Activated naive CD8-positive, alpha-beta T cell treated with anti-CD3 and anti-CD28 coated beads, Interleukin-2, amount 10 ng/mL, durations not matched to agents 7 days and 5 days (primary cell): ENCODE data around the gene SI. TPM values are rescaled to one million over a fixed set of nuclear protein-coding genes. Genes with fewer than 3 reads are reported as not detected.

ENCODE experiments used
- ATAC-seq: fragments of 150-1000 bp; cut with Tn5 transposase; one replicate; pipeline ENCODE4 v1.10.0; 2021; ENCODE audit warnings: low read depth, moderate library complexity
- POLR2A ChIA-PET: fragments of 350-600 bp; sonication (Branson Sonifier 250); formaldehyde crosslinking; loops from one replicate; lab custom pipeline; 2021; ENCODE audit warnings: antibody characterized with exemption; lab: Charles Lee
- DNase-seq: peaks from one replicate; pipeline ENCODE4 v3.0.0; 2021
- H3K27ac Mint-ChIP-seq: one replicate; pipeline ENCODE4 v1.8.0; 2022; ENCODE audit warnings: mild to moderate bottlenecking, mixed read lengths
- H3K27me3 Mint-ChIP-seq: one replicate; pipeline ENCODE4 v1.8.0; 2022; ENCODE audit warnings: mild to moderate bottlenecking, moderate library complexity, mixed read lengths
- H3K36me3 Mint-ChIP-seq: one replicate; pipeline ENCODE4 v1.8.0; 2021; ENCODE audit warnings: mild to moderate bottlenecking, mixed read lengths
- H3K4me1 Mint-ChIP-seq: one replicate; pipeline ENCODE4 v1.8.0; 2021; ENCODE audit warnings: mixed read lengths
- H3K4me3 Mint-ChIP-seq: one replicate; pipeline ENCODE4 v1.8.0; 2022; ENCODE audit warnings: mild to moderate bottlenecking, moderate library complexity, mixed read lengths
- H3K9me3 Mint-ChIP-seq: one replicate; pipeline ENCODE4 v1.8.0; 2021; ENCODE audit warnings: mixed read lengths
- total RNA-seq, 2 experiments: library from RNA; stranded (reverse); gene quantifications; one replicate each; pipeline ENCODE4 v1.2.3, GENCODE V29; 2021

Gene SI
- total RNA-seq, 2 experiments from 2014 or later = not detected

DNA sequence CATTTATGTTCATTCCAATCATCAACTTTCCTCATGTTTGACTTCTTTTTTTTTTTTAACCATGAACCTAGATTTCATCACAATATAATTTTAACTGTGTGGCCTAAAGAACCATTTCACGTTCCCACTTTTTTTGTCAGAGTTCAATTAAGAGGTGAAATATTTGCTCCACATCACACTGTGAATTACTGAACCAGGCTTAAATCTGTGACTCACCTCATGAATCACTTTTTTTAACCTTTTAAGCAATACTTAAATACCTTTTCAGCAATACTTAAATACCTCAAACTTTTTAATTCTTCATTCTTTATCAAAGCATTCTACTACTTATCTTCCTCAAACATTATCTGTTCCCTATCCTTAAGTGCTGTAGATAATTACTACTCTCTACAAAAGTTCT lies 137.6 kb downstream of the SI start:
- Mint-ChIP-seq H3K27ac (no peak overlapping the region), H3K4me3 (no peak overlapping the region), H3K27me3 (no peaks in the 10 kb centered on the region), H3K4me1 (no peaks in the 10 kb centered on the region), H3K36me3 (no peaks in the 10 kb centered on the region), H3K9me3 (peaks cover 5% of the 10 kb centered on the region)
- no peak for ATAC-seq
- no peak for DNase-seq
- POLR2A ChIA-PET = no interaction called here

DNA sequence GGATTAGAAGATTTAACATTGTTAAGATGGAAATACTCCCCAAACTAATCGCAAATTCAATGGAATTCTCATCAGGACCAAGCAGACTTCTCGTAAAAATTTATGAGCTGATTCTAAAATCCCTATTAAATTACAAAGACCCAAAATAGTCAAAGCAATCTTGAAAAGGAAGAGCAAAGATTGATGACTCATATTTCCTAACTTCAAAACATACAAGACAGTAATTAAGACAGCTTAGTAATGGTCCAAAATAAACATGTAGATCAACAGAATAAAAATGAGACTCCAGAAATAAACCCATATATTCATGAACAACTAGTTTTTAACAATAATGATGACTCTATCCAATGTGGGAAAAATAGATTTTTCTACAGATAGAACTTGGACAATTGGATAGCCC lies 148.7 kb downstream of the SI start:
- DNase-seq = no peak
- H3K27me3 Mint-ChIP-seq = no peaks in the 10 kb centered on the region
- no peaks in the 10 kb centered on the region for H3K4me1 Mint-ChIP-seq
- peaks cover 12% of the 10 kb centered on the region for H3K9me3 Mint-ChIP-seq
- H3K36me3 Mint-ChIP-seq = no peaks in the 10 kb centered on the region
- no peak overlapping the region for H3K4me3 Mint-ChIP-seq
- POLR2A ChIA-PET = no interaction called here
- ATAC-seq = no peak
- no peak overlapping the region for H3K27ac Mint-ChIP-seq

Other genes starting within 250 kb of the SI start
- not detected for gene SLITRK3, start 117.9 kb upstream of the SI start, total RNA-seq